Medulla oblongata (tissue), 1 donor: ENCODE measurements around the gene SPINK8.
"Not testable (repeated sequence)": the region's sequence is repeated elsewhere in the genome, so short reads cannot be mapped to it uniquely, and the experiment has no call there.

Experiments
- DNase-seq: peaks from one replicate; pipeline ENCODE4 v3.0.0-alpha.2; 2015; ENCODE audit errors: extremely low spot score

Gene SPINK8

GRCh38 chr3:48333346-48334245 lies at the start of gene SPINK8:
SPINK8 (minus strand) TSS chr3:48333661; CDS start chr3:48328341, 5,320 bp downstream.
- DNase-seq = not testable (repeated sequence)

- no peak for DNase-seq
Measured at GRCh38 chr3:48372862-48373435, 39.5 kb upstream of the SPINK8 start.

DNA sequence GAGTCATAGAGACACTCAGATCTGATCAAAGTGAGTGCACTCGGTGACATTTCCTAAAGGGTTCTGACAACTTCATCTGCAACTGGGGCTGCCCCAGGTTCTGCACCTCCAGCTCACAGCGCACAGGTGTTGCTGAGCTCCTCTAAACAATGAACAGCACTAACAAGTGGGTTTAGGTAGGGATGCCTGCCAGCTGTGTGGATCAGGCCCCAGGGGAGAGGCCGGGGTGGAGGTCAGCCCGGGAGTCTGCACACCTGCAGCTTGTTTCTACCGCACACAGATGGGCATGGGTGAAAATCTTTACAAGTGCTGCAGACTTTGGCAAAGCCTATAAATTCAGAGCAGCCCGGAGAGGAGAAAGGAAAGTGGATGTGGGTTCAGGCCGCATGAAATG lies 38.9 kb upstream of the SPINK8 start:
- no peak for DNase-seq

GRCh38 chr3:48371651-48372376 lies 38.4 kb upstream of the SPINK8 start, which contains the start of gene FBXW12:
FBXW12 (plus strand) TSS chr3:48372219; CDS start chr3:48372768, 549 bp downstream.
- DNase-seq = no peak

DNA sequence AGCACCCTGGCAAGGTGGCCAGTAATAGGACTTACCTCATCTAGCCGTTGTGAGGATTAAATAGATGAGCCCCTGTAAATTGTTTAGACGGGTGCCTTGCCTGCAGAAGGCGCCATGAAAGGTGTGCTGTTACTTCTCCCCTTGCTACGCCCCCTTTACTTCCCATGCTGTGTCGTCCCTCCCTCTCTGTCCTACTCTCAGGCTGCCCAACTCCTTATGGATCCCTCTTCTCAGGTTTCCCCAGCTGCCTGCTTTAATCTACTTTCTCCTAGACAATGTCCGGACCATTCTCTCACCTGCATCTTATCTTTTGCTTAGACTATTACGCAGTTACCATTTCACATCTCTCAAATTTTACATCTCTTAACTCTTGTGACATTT lies 36.9 kb upstream of the SPINK8 start:
- no peak for DNase-seq

- DNase-seq = no peak
Measured at GRCh38 chr3:48369693-48370332, 36.4 kb upstream of the SPINK8 start.

DNA sequence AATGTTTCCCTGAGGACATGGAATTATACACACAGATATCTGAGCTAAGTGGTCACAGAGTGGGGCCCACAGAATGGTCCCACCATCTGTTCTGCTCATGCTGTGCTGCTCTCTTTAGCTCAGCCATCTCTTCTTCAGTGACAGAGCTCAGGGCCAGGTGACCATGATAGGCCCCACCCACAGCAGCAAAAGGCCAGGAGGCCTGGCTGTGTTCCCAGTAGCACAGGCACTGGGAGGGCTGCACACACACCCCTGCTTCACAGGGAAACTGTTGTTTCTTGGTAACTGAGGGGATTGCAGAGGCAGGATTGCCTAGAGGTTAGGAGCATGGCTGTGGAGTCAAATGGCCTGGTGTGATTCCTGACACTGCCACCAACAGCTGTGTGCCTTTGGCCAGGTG lies 33.7 kb upstream of the SPINK8 start:
- DNase-seq = peak; percentile 14

GRCh38 chr3:48364840-48365239 lies 31.4 kb upstream of the SPINK8 start:
- DNase-seq = no peak

DNA sequence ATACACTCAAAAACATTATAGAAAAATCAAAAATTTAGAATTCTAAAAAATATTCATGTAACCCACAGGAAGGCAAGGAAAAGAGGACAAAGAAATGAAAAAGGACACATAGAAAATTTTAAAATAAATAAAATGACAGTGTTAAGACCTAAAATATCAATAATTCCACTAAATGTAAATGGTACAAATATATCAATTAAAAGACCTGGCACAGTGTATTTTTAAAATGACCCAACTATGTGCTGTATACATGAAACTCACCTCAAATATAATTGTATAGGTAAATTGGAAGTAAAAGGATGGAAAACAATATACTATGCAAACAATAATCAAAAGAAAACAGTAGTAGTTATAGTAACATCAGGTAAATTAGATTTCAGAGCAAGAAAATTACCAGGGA lies 28.5 kb upstream of the SPINK8 start:
- no peak for DNase-seq

DNA sequence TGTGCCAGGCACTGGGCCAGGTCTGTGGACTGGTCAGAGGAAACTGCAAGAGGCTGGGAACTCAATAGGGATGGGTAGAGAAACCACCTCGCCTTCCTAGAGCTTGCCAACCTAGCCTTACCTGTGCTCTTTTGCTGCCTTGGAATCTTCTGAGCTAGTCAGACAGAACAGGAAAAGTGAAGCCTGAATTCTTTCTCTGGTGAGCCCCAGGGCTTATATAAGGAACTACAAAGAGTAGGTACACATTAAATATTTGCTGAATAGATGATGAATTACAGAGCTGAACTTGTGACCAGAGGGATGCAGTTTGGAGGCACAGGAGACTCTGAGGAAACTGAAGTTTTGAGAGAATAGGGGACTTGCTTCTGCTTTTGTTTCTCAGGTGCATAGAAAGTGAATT lies 23.0 kb upstream of the SPINK8 start:
- no peak for DNase-seq

DNA sequence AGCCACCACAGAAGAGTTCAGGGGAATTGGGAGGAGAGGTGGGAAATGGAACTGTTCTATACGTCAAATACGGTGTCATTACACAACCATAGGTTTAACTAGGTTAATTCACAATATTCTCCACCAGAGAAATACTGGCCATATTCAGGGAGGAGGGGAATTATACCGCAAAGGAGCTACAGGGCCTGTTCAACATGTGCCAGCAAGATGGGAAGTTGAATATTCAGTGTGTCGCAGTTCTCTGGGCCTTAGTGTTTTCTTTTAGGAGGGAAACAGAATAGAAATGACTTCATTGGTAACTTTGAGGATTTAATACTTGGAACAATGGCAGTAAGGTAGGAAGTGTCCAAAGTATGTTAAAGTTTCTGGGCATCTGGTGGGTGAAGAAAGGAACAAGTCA lies 20.5 kb upstream of the SPINK8 start:
- DNase-seq = no peak

GRCh38 chr3:48352546-48352945 lies 19.1 kb upstream of the SPINK8 start:
- no peak for DNase-seq

DNA sequence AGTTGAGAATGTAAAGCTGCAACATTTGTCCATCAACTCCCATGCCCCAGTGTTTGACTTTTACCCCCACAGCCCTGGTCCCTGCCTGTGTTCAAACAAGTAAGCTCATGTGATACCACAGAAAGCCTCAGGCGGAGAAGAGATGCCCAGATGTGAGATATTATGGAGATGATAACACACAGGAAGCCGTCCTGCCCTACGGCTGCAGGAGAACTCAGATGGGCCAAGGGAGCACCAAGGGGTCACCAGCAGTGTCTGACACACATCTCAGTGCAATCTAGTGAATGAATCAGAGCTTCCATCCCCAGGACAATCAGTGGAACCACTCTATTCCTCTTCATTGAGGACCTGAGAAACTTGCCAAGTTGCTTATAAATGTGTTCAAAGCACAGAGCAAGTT lies 14.0 kb upstream of the SPINK8 start:
- DNase-seq = no peak

GRCh38 chr3:48345946-48346572 lies 12.6 kb upstream of the SPINK8 start:
- DNase-seq = no peak

- no peak for DNase-seq
Measured at GRCh38 chr3:48344867-48345507, 11.5 kb upstream of the SPINK8 start.

- no peak for DNase-seq
Measured at GRCh38 chr3:48343432-48343831, 10.0 kb upstream of the SPINK8 start.

- DNase-seq = no peak
Measured at GRCh38 chr3:48338635-48339034, 5.2 kb upstream of the SPINK8 start.

DNA sequence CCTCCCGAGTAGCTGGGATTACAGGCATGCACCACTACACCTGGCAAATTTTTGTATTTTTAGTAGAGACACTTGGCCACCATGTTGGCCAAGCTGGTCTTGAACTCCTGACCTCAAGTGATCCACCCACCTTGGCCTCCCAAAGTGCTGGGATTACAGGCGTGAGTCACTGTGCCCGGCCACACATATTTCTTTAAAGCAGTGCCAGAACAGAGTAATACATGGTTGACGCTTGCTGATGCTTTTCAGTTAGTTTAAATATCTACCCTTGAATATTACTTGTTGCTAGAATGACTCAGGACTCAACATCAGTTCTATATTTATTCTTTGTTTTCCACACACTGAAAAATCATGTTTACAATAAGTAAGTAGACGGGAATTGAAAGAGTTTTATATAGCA lies 4.1 kb upstream of the SPINK8 start:
- not testable (repeated sequence) for DNase-seq

DNA sequence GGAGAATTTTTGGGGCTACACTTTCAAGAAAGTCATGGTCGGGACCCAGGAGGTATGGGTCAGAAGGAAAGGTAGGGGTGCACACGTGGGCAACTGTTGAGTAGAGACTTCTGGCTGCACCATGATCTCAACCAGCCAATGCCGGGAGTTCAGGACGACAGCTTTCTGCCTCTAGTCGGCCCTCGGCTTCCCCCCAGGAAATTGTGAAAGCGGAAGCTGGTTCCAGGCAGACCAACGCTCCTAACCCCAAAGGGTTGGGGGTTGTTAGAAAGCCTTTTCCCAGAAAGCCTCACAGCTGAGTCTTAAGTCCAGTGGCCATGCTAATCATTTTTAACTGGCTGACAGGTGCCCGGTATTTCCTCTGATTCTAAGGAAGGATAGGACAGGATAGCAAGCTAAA lies 1.8 kb upstream of the SPINK8 start:
- peak; percentile 7 for DNase-seq

- no peak for DNase-seq
Measured at GRCh38 chr3:48334605-48335004, 1.1 kb upstream of the SPINK8 start.
